ENCODE measurements around the gene LZTS3. TPM values are rescaled to one million over a fixed set of nuclear protein-coding genes. Genes with fewer than 3 reads are reported as not detected.
"Not testable (repeated sequence)": the region's sequence is repeated elsewhere in the genome, so short reads cannot be mapped to it uniquely, and the experiment has no call there.

Gene LZTS3
- total and polyA plus RNA-seq, 10 of the 15 experiments (the other 5 are each of a cell fraction or from before 2014, with no cell fraction given): 0.03 to 0.90 (median 0.22) TPM

GRCh38 chr20:3126527-3126859 lies 46.9 kb downstream of the LZTS3 start:
- intact Hi-C loops (cut with micrococcal nuclease; ENCODE audit: unreplicated experiment) (no loop called here), in situ Hi-C loops (cut with MboI) (no loop called here)
- no peak for FAIRE-seq
- Histone ChIP-seq H3K4me2 (ENCODE audit: control insufficient read depth, insufficient read depth) (no peak overlapping the region), H3K27ac (ENCODE audit: control insufficient read depth, insufficient read depth) (no peak overlapping the region), H3K79me2 (ENCODE audit: control insufficient read depth, insufficient read depth, low read length) (no peaks in the 10 kb centered on the region; the same call in 1 of the 2 replicates), H3K36me3 (ENCODE audit: control insufficient read depth in 2 of 2, insufficient read depth in 2 of 2, low read length in 1 of 2) (peaks cover 4% of the 10 kb centered on the region in 2 experiments; a peak in 1 of 4 replicates), H3K4me3 (no peak overlapping the region), H3K4me1 (ENCODE audit: control insufficient read depth, insufficient read depth, low read length) (no peaks in the 10 kb centered on the region), H3K27me3 (replicated peaks in 1 of 2; ENCODE audit: control insufficient read depth in 2 of 2, insufficient read depth in 2 of 2, low read length in 1 of 2) (no peaks in the 10 kb centered on the region), H3K9me3 (replicated peaks; ENCODE audit: control insufficient read depth, insufficient read depth, low read length) (peaks cover 6% of the 10 kb centered on the region; the same call in 2 of the 3 replicates), H3K9ac (ENCODE audit: control insufficient read depth, insufficient read depth, low read length) (no peak overlapping the region), H4K20me1 (ENCODE audit: control insufficient read depth, insufficient read depth) (no peaks in the 10 kb centered on the region), H2AFZ (ENCODE audit: control insufficient read depth, low read depth, low read length) (no peak overlapping the region)
- WGBS (ENCODE audit: insufficient coverage, insufficient replicate concordance, low lambda C conversion rate, missing lambda C conversion rate): 100% methylated on average over 1 of the region's 1 CpG
- no TSS peak for BruUV-seq (replicated peaks)
- CTCF ChIA-PET: no interaction called here
- DNase-seq (ENCODE audit: low read depth, low spot score): no peak
- SMC1A ChIA-PET (ENCODE audit: uncharacterized antibody, unreplicated experiment): no interaction called here
- RAD21 ChIA-PET (ENCODE audit: unreplicated experiment): no interaction called here
- POLR2A ChIA-PET: no interaction called here
- TF ChIP-seq SMARCA5 (IDR thresholded peaks at IDR 0.05): no peak
- no peak for TF ChIP-seq SREBF2 (IDR thresholded peaks at IDR 0.05; ENCODE audit: low read length)
- no peak for TF ChIP-seq E2F4 (IDR thresholded peaks at IDR 0.05; ENCODE audit: low read depth, low read length)
- no peak for TF ChIP-seq JUNB (IDR thresholded peaks at IDR 0.05)
- no peak for TF ChIP-seq RBBP5 (conservative IDR thresholded peaks at IDR 0.05)
- TF ChIP-seq ZNF217 (IDR thresholded peaks at IDR 0.05): no peak
- no peak for TF ChIP-seq MTA3 (IDR thresholded peaks at IDR 0.05; ENCODE audit: borderline replicate concordance, low read length)
- TF ChIP-seq SUZ12 (IDR thresholded peaks at IDR 0.05; ENCODE audit: unreplicated experiment): no peak
- TF ChIP-seq POLR2AphosphoS5 (IDR thresholded peaks at IDR 0.05; ENCODE audit: low read length): no peak
- no peak for TF ChIP-seq EP300 (IDR thresholded peaks at IDR 0.05; ENCODE audit: borderline replicate concordance in 1 of 2, control insufficient read depth in 1 of 2, low read depth in 2 of 2, low read length in 2 of 2)
- no peak for TF ChIP-seq CBX5 (IDR thresholded peaks at IDR 0.05; ENCODE audit: low read depth)
- TF ChIP-seq EZH2 (IDR thresholded peaks at IDR 0.05; ENCODE audit: borderline replicate concordance, control insufficient read depth, low read depth, low read length): no peak
- no peak for TF ChIP-seq YBX1 (IDR thresholded peaks at IDR 0.05)
- TF ChIP-seq CHD2 (IDR thresholded peaks at IDR 0.05; ENCODE audit: borderline replicate concordance, low read depth, low read length): no peak
- TF ChIP-seq EED (IDR thresholded peaks at IDR 0.05; ENCODE audit: low read depth): no peak
- no peak for TF ChIP-seq NFXL1 (IDR thresholded peaks at IDR 0.05; ENCODE audit: borderline replicate concordance)
- no peak for TF ChIP-seq NFYB (IDR thresholded peaks at IDR 0.05; ENCODE audit: insufficient read depth, low read depth, low read length)
- no peak for TF ChIP-seq BCL11A (IDR thresholded peaks at IDR 0.05; ENCODE audit: low read depth, low read length)
- ATAC-seq: no peak

- intact Hi-C loops (cut with micrococcal nuclease; ENCODE audit: unreplicated experiment); DNase-seq (ENCODE audit: low read depth, low spot score); POLR2A ChIA-PET; BruUV-seq (replicated peaks); H2AFZ ChIP-seq (ENCODE audit: control insufficient read depth, low read depth, low read length); H3K27ac ChIP-seq (ENCODE audit: control insufficient read depth, insufficient read depth); in situ Hi-C loops (cut with MboI); H4K20me1 ChIP-seq (ENCODE audit: control insufficient read depth, insufficient read depth); FAIRE-seq; H3K4me2 ChIP-seq (ENCODE audit: control insufficient read depth, insufficient read depth); SMC1A ChIA-PET (ENCODE audit: uncharacterized antibody, unreplicated experiment); H3K4me3 ChIP-seq; ATAC-seq; H3K4me1 ChIP-seq (ENCODE audit: control insufficient read depth, insufficient read depth, low read length); H3K27me3 ChIP-seq (replicated peaks in 1 of 2; ENCODE audit: control insufficient read depth in 2 of 2, insufficient read depth in 2 of 2, low read length in 1 of 2); H3K9me3 ChIP-seq (replicated peaks; ENCODE audit: control insufficient read depth, insufficient read depth, low read length); H3K9ac ChIP-seq (ENCODE audit: control insufficient read depth, insufficient read depth, low read length); RAD21 ChIA-PET (ENCODE audit: unreplicated experiment); H3K79me2 ChIP-seq (ENCODE audit: control insufficient read depth, insufficient read depth, low read length); CTCF ChIA-PET; H3K36me3 ChIP-seq (ENCODE audit: control insufficient read depth in 2 of 2, insufficient read depth in 2 of 2, low read length in 1 of 2): not testable (repeated sequence)
- WGBS (ENCODE audit: insufficient coverage, insufficient replicate concordance, low lambda C conversion rate, missing lambda C conversion rate): 92% methylated on average over 24 of the region's 25 CpGs
Measured at GRCh38 chr20:3125776-3126526, 47.4 kb downstream of the LZTS3 start.
